T-cell (primary cell): ENCODE data around the gene NEK2. TPM values are rescaled to one million over a fixed set of nuclear protein-coding genes. Genes with fewer than 3 reads are reported as not detected.

ENCODE experiments used
- ATAC-seq, 4 experiments: fragments of 200-7000 bp in 3 of 4; fragments of 150-1000 bp in 1 of 4; cut with Tn5 transposase; replicated peaks in 1 of 4; 1 replicate in 3 of 4; 2 replicates in 1 of 4; pipeline ENCODE4 v1.10.0; 2021; ENCODE audit warnings: moderate library complexity in 3 of 4, mild to moderate bottlenecking in 2 of 4, moderate number of reproducible peaks in 1 of 4
- CTCF ChIA-PET, 2 donors: fragments of 300-600 bp; sonication (Branson Sonifier 250); formaldehyde crosslinking; loops; one replicate each; lab custom pipeline; 2022; ENCODE audit warnings: antibody characterized with exemption in 2 of 2; lab: Charles Lee
- POLR2A ChIA-PET, 2 donors: fragments of 300-600 bp; sonication (Branson Sonifier 250); formaldehyde crosslinking; loops; one replicate each; lab custom pipeline; 2022; ENCODE audit warnings: antibody characterized with exemption in 2 of 2; lab: Charles Lee
- DNase-seq, 35 experiments: peaks; one replicate each; pipeline versions ENCODE4 v3.0.0 to v3.0.0-alpha.2; 2013 to 2023
- H3K27ac ChIP-seq: one replicate; pipeline ENCODE4 v1.5.1; 2013; ENCODE audit warnings: low read length
- H3K27me3 ChIP-seq, 2 experiments: replicated peaks in 1 of 2; 1 replicate in 1 of 2; 2 replicates in 1 of 2; pipeline versions ENCODE4 v1.6.1 to v1.7.0; 2013; ENCODE audit warnings: low read length in 1 of 2, mixed read lengths in 1 of 2; ENCODE audit not compliant: control insufficient read depth in 2 of 2, insufficient read depth in 2 of 2; ENCODE audit errors: extremely low read depth in 1 of 2
- H3K36me3 ChIP-seq, 2 donors: 1 replicate in 1 of 2; 2 replicates in 1 of 2; pipeline versions ENCODE4 v1.6.1 to v1.7.0; 2013; ENCODE audit warnings: low read length in 1 of 2; ENCODE audit not compliant: control insufficient read depth in 2 of 2, insufficient read depth in 1 of 2; ENCODE audit errors: extremely low read depth in 1 of 2
- H3K4me1 ChIP-seq, 2 experiments: 1 replicate in 1 of 2; 2 replicates in 1 of 2; pipeline versions ENCODE4 v1.6.1 to v1.7.0; 2013; ENCODE audit warnings: low read length in 2 of 2, mixed read lengths in 1 of 2; ENCODE audit not compliant: insufficient read depth in 2 of 2, control insufficient read depth in 1 of 2; ENCODE audit errors: extremely low read depth in 1 of 2
- H3K4me3 ChIP-seq, 2 donors: 1 replicate in 1 of 2; 2 replicates in 1 of 2; pipeline versions ENCODE4 v1.5.1 to v1.7.0; 2013; ENCODE audit warnings: mild to moderate bottlenecking in 2 of 2, low read length in 1 of 2, moderate library complexity in 1 of 2; ENCODE audit not compliant: control insufficient read depth in 1 of 2; ENCODE audit errors: extremely low read depth in 1 of 2
- H3K9me3 ChIP-seq: 2 replicates; pipeline ENCODE4 v1.7.0; 2013
- H3K27ac Mint-ChIP-seq, 2 donors: one replicate each; pipeline ENCODE4 v1.8.0; 2020 to 2021; ENCODE audit warnings: mild to moderate bottlenecking in 2 of 2, mixed read lengths in 2 of 2
- H3K27me3 Mint-ChIP-seq, 2 donors: one replicate each; pipeline ENCODE4 v1.8.0; 2021 to 2022; ENCODE audit warnings: mixed read lengths in 2 of 2
- H3K36me3 Mint-ChIP-seq: one replicate; pipeline ENCODE4 v1.8.0; 2021; ENCODE audit warnings: mixed read lengths
- H3K4me1 Mint-ChIP-seq, 3 donors: one replicate each; pipeline ENCODE4 v1.8.0; 2020 to 2022; ENCODE audit warnings: mixed read lengths in 3 of 3, mild to moderate bottlenecking in 1 of 3
- H3K4me3 Mint-ChIP-seq, 3 donors: one replicate each; pipeline ENCODE4 v1.8.0; 2020 to 2022; ENCODE audit warnings: mild to moderate bottlenecking in 3 of 3, mixed read lengths in 3 of 3, moderate library complexity in 3 of 3
- H3K9me3 Mint-ChIP-seq, 3 donors: one replicate each; pipeline ENCODE4 v1.8.0; 2020 to 2022; ENCODE audit warnings: mixed read lengths in 3 of 3
- WGBS: methylation state at CpG from one replicate; pipeline ENCODE4 v1.1.5; 2013; ENCODE audit warnings: missing lambda C conversion rate; ENCODE audit not compliant: insufficient coverage; 5-methylcytosine and 5-hydroxymethylcytosine counted together
- total RNA-seq, 35 experiments: library from RNA in 6 of 35; stranded (reverse) in 6 of 35; fragments of 120-200 nt in 1 of 35; gene quantifications; one replicate each; pipeline versions ENCODE4 v1.2.1 to v1.2.4 and lab custom pipeline; 2013 to 2026

Gene NEK2
- total RNA-seq, 5 donors from 2014 or later (not counting 1 experiment from before 2014, with no cell fraction given), result 0.16 to 0.63 (median 0.37) TPM

DNA sequence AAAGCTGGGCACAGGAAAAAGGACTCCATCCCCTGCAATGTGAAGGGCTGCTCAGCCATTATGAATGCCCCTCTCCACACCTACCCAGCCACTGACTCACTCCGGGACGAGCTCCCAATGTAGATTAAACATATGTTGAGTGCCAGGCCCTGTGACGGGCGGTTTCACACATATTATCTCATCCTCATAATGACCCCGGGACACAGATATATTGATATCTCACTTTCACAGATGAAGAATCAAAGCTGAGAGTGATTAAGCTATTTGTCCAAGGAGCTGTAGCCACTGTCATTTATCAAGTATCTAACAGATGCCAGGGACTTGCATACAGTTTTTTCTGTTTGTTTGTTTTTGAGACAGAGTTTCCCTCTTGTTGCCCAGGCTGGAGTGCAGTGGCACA is 61.5 kb downstream of the NEK2 start:
- H3K4me1 ChIP-seq, result no peaks in the 10 kb centered on the region
- H3K27ac ChIP-seq, result no peak overlapping the region
- ChIA-PET CTCF (interaction anchor here in 1 of 2 donors (0.5 to 0.7 kb wide), 3 partner anchors 9 to 1687 kb away, joined by 3 to 7 read pairs (median 7); no protein-coding TSS in a partner anchor), POLR2A (interaction anchor here in 1 of 2 donors (0.7 kb wide), 1 partner anchor 233 kb away, joined by 9 read pairs; no protein-coding TSS in a partner anchor)
- 59% methylated on average over 2 of the region's 5 CpGs for WGBS
- no peaks in the 10 kb centered on the region for H3K36me3 Mint-ChIP-seq
- no peak for ATAC-seq
- H3K27ac Mint-ChIP-seq, result no peak overlapping the region
- H3K4me3 Mint-ChIP-seq, result no peak overlapping the region
- no peak overlapping the region for H3K4me3 ChIP-seq
- no peaks in the 10 kb centered on the region for H3K36me3 ChIP-seq
- no peaks in the 10 kb centered on the region for H3K27me3 Mint-ChIP-seq
- no peaks in the 10 kb centered on the region for H3K9me3 Mint-ChIP-seq
- H3K4me1 Mint-ChIP-seq, result no peaks in the 10 kb centered on the region
- H3K9me3 ChIP-seq, result no peaks in the 10 kb centered on the region
- DNase-seq, result no peak
- H3K27me3 ChIP-seq, result peaks cover 0 to 3% of the 10 kb centered on the region in 2 experiments

- H3K9me3 Mint-ChIP-seq, result no peaks in the 10 kb centered on the region
- ATAC-seq, result no peak
- ChIA-PET CTCF (interaction anchor here in 1 of 2 donors (0.7 kb wide), 3 partner anchors 10 to 279 kb away, joined by 3 to 7 read pairs (median 7); no protein-coding TSS in a partner anchor), POLR2A (interaction anchor here in 1 of 2 donors (0.7 kb wide), 1 partner anchor 233 kb away, joined by 9 read pairs; no protein-coding TSS in a partner anchor)
- Histone ChIP-seq H3K27me3 (peaks cover 0 to 3% of the 10 kb centered on the region in 2 experiments), H3K36me3 (no peaks in the 10 kb centered on the region), H3K27ac (no peak overlapping the region), H3K9me3 (no peaks in the 10 kb centered on the region), H3K4me3 (no peak overlapping the region), H3K4me1 (no peaks in the 10 kb centered on the region)
- H3K4me3 Mint-ChIP-seq, result no peak overlapping the region
- DNase-seq, result peak in 5 of 35 experiments; percentile 8 to 39 (median 15)
- no peaks in the 10 kb centered on the region for H3K36me3 Mint-ChIP-seq
- H3K27me3 Mint-ChIP-seq, result no peaks in the 10 kb centered on the region
- no peaks in the 10 kb centered on the region for H3K4me1 Mint-ChIP-seq
- WGBS, result 75% methylated on average over 5 of the region's 8 CpGs
- H3K27ac Mint-ChIP-seq, result no peak overlapping the region
Observed at GRCh38 chr1:211613108-211613947, 62.1 kb downstream of the NEK2 start.

DNA sequence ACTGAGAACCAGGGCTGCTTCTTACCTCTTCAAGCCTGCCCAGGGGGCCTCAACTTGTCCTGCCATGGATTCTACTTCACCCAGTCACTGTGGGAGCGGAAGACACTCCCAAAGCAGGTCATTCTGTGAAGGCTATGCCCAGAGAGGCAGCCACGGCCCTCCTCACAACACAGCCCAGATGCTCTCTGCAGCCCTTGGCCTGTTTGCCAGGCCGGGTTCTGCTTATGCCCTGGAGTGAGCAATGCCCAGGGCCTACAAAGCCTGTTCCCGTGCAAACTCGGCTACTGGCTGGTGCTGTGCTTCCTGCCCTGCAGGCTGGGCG is 62.7 kb downstream of the NEK2 start:
- peaks cover 0 to 3% of the 10 kb centered on the region in 2 experiments for H3K27me3 ChIP-seq
- POLR2A ChIA-PET, result no interaction called here
- H3K4me3 Mint-ChIP-seq, result no peak overlapping the region
- no peaks in the 10 kb centered on the region for H3K27me3 Mint-ChIP-seq
- H3K9me3 Mint-ChIP-seq, result no peaks in the 10 kb centered on the region
- no peaks in the 10 kb centered on the region for H3K36me3 Mint-ChIP-seq
- DNase-seq (no peak), ATAC-seq (no peak)
- 81% methylated on average over 4 of the region's 6 CpGs for WGBS
- no peaks in the 10 kb centered on the region for H3K4me1 ChIP-seq
- no peak overlapping the region for H3K4me3 ChIP-seq
- peaks cover 3 to 5% (median 4%) of the 10 kb centered on the region in 3 donors for H3K4me1 Mint-ChIP-seq
- H3K9me3 ChIP-seq, result no peaks in the 10 kb centered on the region
- CTCF ChIA-PET, result no interaction called here
- no peak overlapping the region for H3K27ac Mint-ChIP-seq
- no peaks in the 10 kb centered on the region for H3K36me3 ChIP-seq
- no peak overlapping the region for H3K27ac ChIP-seq

Other genes starting within 250 kb of the NEK2 start
- gene RD3, start 183.5 kb downstream of the NEK2 start, total RNA-seq, result not detected
- 10 to 100 TPM in 2 of 5 donors, 1 to 10 TPM in 3; 4.7 to 11.8 (median 9.4) TPM for gene SLC30A1, start 96.5 kb downstream of the NEK2 start, total RNA-seq
- 10 to 100 TPM; 20.8 to 47.1 (median 31.4) TPM for gene LPGAT1, start 155.1 kb upstream of the NEK2 start, total RNA-seq